Measurements from ENCODE around the gene RFT1.

DNA sequence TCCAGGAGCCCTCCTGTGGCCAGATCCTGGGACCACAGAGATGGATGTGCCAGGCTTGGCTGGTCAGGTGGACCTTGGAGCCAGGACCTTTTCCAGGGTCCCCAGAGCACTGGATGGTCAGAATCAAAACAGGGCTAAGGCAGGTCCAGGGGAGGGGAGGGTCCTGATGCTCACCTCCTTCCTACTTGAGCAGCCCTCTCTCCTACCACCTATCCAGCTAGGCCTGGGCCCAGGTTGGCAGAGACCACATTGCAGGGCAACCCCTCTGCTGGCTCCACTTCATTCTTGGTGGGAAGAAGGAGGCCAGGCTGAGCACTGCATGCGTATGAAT is 55.9 kb downstream of the RFT1 start:
- TF ChIP-seq CTCF (IDR thresholded peaks at IDR 0.05 in 2 of 3, conservative IDR thresholded peaks at IDR 0.05 in 1 of 3; ENCODE audit: borderline replicate concordance in 1 of 3, insufficient read depth in 1 of 3, low read depth in 2 of 3, low read length in 2 of 3), result 0 out of 6 replicates have a peak, but pooled peaks of 1 of the 3 experiments have one; percentile 7
- TF ChIP-seq, protein P1, sequence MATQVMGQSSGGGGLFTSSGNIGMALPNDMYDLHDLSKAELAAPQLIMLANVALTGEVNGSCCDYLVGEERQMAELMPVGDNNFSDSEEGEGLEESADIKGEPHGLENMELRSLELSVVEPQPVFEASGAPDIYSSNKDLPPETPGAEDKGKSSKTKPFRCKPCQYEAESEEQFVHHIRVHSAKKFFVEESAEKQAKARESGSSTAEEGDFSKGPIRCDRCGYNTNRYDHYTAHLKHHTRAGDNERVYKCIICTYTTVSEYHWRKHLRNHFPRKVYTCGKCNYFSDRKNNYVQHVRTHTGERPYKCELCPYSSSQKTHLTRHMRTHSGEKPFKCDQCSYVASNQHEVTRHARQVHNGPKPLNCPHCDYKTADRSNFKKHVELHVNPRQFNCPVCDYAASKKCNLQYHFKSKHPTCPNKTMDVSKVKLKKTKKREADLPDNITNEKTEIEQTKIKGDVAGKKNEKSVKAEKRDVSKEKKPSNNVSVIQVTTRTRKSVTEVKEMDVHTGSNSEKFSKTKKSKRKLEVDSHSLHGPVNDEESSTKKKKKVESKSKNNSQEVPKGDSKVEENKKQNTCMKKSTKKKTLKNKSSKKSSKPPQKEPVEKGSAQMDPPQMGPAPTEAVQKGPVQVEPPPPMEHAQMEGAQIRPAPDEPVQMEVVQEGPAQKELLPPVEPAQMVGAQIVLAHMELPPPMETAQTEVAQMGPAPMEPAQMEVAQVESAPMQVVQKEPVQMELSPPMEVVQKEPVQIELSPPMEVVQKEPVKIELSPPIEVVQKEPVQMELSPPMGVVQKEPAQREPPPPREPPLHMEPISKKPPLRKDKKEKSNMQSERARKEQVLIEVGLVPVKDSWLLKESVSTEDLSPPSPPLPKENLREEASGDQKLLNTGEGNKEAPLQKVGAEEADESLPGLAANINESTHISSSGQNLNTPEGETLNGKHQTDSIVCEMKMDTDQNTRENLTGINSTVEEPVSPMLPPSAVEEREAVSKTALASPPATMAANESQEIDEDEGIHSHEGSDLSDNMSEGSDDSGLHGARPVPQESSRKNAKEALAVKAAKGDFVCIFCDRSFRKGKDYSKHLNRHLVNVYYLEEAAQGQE (IDR thresholded peaks at IDR 0.05; ENCODE audit: low read depth), result no peak
- TF ChIP-seq ZBTB33 (IDR thresholded peaks at IDR 0.05; ENCODE audit: extremely low read depth, insufficient replicate concordance, low read length), result no peak
- TF ChIP-seq TCF7L2 (IDR thresholded peaks at IDR 0.05; ENCODE audit: borderline replicate concordance, extremely low read depth, insufficient read depth, insufficient read length), result no peak
- no peak for TF ChIP-seq POLR2A (IDR thresholded peaks at IDR 0.05; ENCODE audit: borderline replicate concordance, extremely low read depth, insufficient read depth, insufficient read length)
- no peak for TF ChIP-seq POLR2AphosphoS5 (IDR thresholded peaks at IDR 0.05; ENCODE audit: low read depth, low read length)
- TF ChIP-seq EZH2 (IDR thresholded peaks at IDR 0.05), result no peak
- no peak for TF ChIP-seq CEBPB (IDR thresholded peaks at IDR 0.05; ENCODE audit: low read depth)
- TF ChIP-seq YY1 (IDR thresholded peaks at IDR 0.05; ENCODE audit: extremely low read depth, insufficient replicate concordance, low read depth, low read length), result no peak
- TF ChIP-seq RAD21 (IDR thresholded peaks at IDR 0.05; ENCODE audit: low read depth), result no peak
- no peak for TF ChIP-seq SRF (IDR thresholded peaks at IDR 0.05; ENCODE audit: low read depth)
- TF ChIP-seq SP1 (IDR thresholded peaks at IDR 0.05; ENCODE audit: low read depth), result no peak
- TF ChIP-seq FOSL1 (IDR thresholded peaks at IDR 0.05; ENCODE audit: low read depth), result no peak
- TF ChIP-seq ZNF274 (IDR thresholded peaks at IDR 0.05; ENCODE audit: low read depth, low read length), result no peak
